IgD-negative memory B cell (primary cell): Measurements from ENCODE around the gene MBIP. TPM values are rescaled to one million over a fixed set of nuclear protein-coding genes. Genes with fewer than 3 reads are reported as not detected.
"Not testable (repeated sequence)": the region's sequence is repeated elsewhere in the genome, so short reads cannot be mapped to it uniquely, and the experiment has no call there.

ENCODE experiments used
- H3K27ac Mint-ChIP-seq, 3 donors: one replicate each; pipeline ENCODE4 v1.8.0; 2020 to 2022; ENCODE audit warnings: mild to moderate bottlenecking in 3 of 3, mixed read lengths in 3 of 3, moderate library complexity in 1 of 3
- H3K27me3 Mint-ChIP-seq: one replicate; pipeline ENCODE4 v1.8.0; 2021; ENCODE audit warnings: mixed read lengths
- H3K36me3 Mint-ChIP-seq: one replicate; pipeline ENCODE4 v1.8.0; 2020; ENCODE audit warnings: mild to moderate bottlenecking, mixed read lengths
- H3K4me1 Mint-ChIP-seq, 3 donors: one replicate each; pipeline ENCODE4 v1.8.0; 2020 to 2022; ENCODE audit warnings: mixed read lengths in 3 of 3, mild to moderate bottlenecking in 1 of 3
- H3K4me3 Mint-ChIP-seq, 4 donors: one replicate each; pipeline ENCODE4 v1.8.0; 2020 to 2022; ENCODE audit warnings: mild to moderate bottlenecking in 4 of 4, mixed read lengths in 4 of 4, moderate library complexity in 3 of 4
- H3K9me3 Mint-ChIP-seq, 3 donors: one replicate each; pipeline ENCODE4 v1.8.0; 2020 to 2021; ENCODE audit warnings: mixed read lengths in 3 of 3, mild to moderate bottlenecking in 1 of 3
- polyA plus RNA-seq: library from polyadenylated mRNA; unstranded; fragments of 300-500 nt; fragmentation: Illumina TruSeq; gene quantifications from one replicate; pipeline ENCODE4 v1.2.3, GENCODE V29; 2021

MBIP gene
- 17.5 TPM for polyA plus RNA-seq

- peaks cover 0 to 3% (median 0%) of the 10 kb centered on the region in 3 donors for H3K9me3 Mint-ChIP-seq
- H3K27me3 Mint-ChIP-seq = peaks cover 9% of the 10 kb centered on the region
- peaks cover 12 to 20% (median 12%) of the 10 kb centered on the region in 3 donors for H3K4me1 Mint-ChIP-seq
- peak within 1 kb of the TSS; percentile 78 to 98 (median 96) for H3K4me3 Mint-ChIP-seq
- H3K36me3 Mint-ChIP-seq = peaks cover 3% of the 10 kb centered on the region
- H3K27ac Mint-ChIP-seq = peak within 1 kb of the TSS; percentile 33 to 96 (median 69)
Observed at GRCh38 chr14:36320200-36320896, at the start of gene MBIP. MBIP (minus strand) TSS chr14:36320637; CDS start chr14:36320588, 49 bp downstream.

DNA sequence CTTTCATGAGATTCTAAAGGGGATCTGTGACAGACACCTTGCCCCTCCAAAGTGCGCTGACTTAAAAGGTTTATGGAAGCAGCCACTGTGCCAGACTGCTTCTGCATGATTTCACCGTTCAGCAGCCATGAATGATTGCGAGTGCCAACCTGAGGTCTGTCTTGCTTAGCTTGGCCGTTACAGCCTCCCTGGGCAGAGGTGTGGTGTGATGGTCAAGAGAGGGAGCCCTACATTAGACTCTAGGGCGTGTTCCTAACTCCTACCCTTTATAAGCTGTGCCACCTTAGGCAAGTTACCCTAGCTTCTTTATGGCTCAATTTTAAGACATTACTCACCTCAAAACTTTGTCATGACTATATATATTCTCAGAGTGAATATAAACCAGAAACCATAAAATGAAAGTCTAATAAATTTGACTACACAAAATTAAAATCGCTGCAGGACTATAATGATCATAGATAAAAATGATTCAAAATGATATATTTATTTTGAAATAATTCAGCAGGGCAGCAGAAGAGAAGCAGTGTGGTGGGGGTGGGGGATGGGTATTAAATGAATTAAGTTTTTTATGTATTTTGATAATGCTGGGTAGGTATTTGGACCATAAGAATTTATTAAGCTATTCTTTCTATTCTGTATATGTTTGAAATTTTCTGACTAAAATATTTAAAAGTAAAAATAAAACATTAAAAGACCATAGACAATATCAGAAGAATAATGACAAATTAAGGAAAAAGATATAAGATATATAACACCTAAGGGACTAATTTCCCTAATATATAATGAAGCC, 47.7 kb upstream of the MBIP start:
- Mint-ChIP-seq H3K4me3 (no peak overlapping the region), H3K36me3 (no peaks in the 10 kb centered on the region), H3K4me1 (no peaks in the 10 kb centered on the region), H3K27ac (no peak overlapping the region), H3K27me3 (no peaks in the 10 kb centered on the region), H3K9me3 (peaks cover 0 to 1% (median 0%) of the 10 kb centered on the region in 3 donors)

GRCh38 chr14:36365766-36366165, 45.3 kb upstream of the MBIP start:
- Mint-ChIP-seq H3K36me3 (no peaks in the 10 kb centered on the region), H3K4me1 (no peaks in the 10 kb centered on the region), H3K9me3 (peaks cover 0 to 1% (median 0%) of the 10 kb centered on the region in 3 donors), H3K27ac (no peak overlapping the region), H3K27me3 (no peaks in the 10 kb centered on the region), H3K4me3 (no peak overlapping the region)

DNA sequence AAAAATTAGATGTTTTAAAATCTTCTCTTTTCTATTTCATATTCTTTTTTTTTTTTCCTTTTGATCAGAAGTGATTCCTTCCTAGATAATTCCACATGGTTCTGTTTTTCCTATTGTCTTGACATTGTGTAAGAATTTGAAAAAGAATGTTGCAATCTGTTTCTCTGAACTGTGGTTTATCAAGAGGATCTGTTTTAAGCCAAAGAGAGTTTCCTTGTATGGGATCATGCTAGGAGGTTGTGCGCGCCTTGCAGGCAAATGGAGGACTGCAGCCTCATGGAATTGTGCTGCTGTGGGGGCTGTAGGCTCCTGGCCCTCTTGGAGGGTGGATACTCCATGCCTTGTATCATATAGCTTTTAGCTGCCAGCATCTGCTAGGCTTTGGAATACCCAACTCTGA, 43.3 kb upstream of the MBIP start:
- no peaks in the 10 kb centered on the region for H3K36me3 Mint-ChIP-seq
- H3K27me3 Mint-ChIP-seq = no peaks in the 10 kb centered on the region
- no peak overlapping the region for H3K27ac Mint-ChIP-seq
- no peak overlapping the region for H3K4me3 Mint-ChIP-seq
- peaks cover 0 to 1% (median 0%) of the 10 kb centered on the region in 3 donors for H3K9me3 Mint-ChIP-seq
- no peaks in the 10 kb centered on the region for H3K4me1 Mint-ChIP-seq

- Mint-ChIP-seq H3K4me3 (no peak overlapping the region), H3K27me3 (no peaks in the 10 kb centered on the region), H3K36me3 (no peaks in the 10 kb centered on the region), H3K9me3 (peaks cover 0 to 5% (median 0%) of the 10 kb centered on the region in 3 donors), H3K27ac (no peak overlapping the region), H3K4me1 (no peaks in the 10 kb centered on the region)
Observed at GRCh38 chr14:36362648-36363047, 42.2 kb upstream of the MBIP start.

DNA sequence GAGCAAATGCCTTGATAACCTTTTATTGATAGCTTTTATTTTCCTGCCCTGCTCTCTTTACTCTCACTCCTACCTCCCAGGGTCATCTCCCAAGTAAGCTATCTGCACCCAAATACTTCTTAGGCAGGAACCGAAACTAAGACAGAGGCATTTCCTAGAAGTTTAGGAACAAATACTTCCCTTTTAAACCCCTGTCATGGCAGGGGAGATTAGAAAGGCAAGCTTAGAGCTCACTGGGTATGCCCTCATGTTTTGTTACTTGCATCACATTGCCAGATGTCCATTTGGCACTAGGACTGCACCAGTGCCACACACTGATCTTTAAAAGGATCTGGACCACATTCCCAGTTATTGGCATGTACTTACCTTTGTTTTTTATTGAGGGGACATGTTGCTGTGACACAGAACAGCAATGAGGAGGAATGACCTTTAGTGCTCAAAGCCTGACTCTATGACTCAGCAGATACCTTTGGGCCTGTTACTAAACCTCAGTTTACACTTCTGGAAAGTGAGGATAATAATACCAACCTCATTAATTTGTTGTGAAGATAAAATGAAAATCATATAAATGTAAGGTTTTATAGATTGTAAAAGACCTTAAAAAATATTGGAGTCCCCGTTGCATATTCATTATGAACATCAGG, 40.9 kb upstream of the MBIP start:
- H3K36me3 Mint-ChIP-seq = peaks cover 2% of the 10 kb centered on the region
- peaks cover 0 to 13% (median 7%) of the 10 kb centered on the region in 3 donors for H3K9me3 Mint-ChIP-seq
- H3K27ac Mint-ChIP-seq = no peak overlapping the region
- H3K4me3 Mint-ChIP-seq = no peak overlapping the region
- H3K27me3 Mint-ChIP-seq = no peaks in the 10 kb centered on the region
- H3K4me1 Mint-ChIP-seq = no peaks in the 10 kb centered on the region

DNA sequence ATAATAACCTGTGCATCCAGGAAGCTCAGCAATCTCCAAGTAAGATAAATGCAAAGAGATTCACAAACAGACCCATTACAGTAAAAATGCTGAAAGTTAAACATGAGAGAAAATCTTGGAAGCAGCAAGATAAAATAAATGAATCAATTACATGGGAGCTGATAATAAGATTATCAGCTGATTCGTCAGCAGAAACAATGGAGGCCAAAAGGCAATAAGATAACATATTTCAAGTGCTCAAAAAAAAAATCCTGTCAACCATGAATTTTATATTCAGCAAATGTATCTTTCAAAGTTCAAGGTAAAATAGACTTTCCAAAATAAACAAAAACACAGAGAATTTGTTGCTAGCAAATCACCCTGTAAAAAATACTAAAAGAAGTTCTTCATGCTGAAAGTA, 36.4 kb upstream of the MBIP start:
- H3K4me1 Mint-ChIP-seq = peaks cover 0 to 1% (median 0%) of the 10 kb centered on the region in 3 donors
- H3K9me3 Mint-ChIP-seq = peaks cover 4 to 21% (median 14%) of the 10 kb centered on the region in 3 donors
- H3K36me3 Mint-ChIP-seq = peaks cover 2% of the 10 kb centered on the region
- H3K27ac Mint-ChIP-seq = no peak overlapping the region
- no peak overlapping the region for H3K4me3 Mint-ChIP-seq
- H3K27me3 Mint-ChIP-seq = peaks cover 2% of the 10 kb centered on the region

- Mint-ChIP-seq H3K27me3 (peaks cover 1% of the 10 kb centered on the region), H3K27ac (no peak overlapping the region), H3K36me3 (no peaks in the 10 kb centered on the region), H3K9me3 (no peaks in the 10 kb centered on the region), H3K4me1 (no peaks in the 10 kb centered on the region), H3K4me3 (no peak overlapping the region)
Observed at GRCh38 chr14:36346052-36346451, 25.6 kb upstream of the MBIP start.

- Mint-ChIP-seq H3K27me3 (no peaks in the 10 kb centered on the region), H3K36me3 (no peaks in the 10 kb centered on the region), H3K4me3 (no peak overlapping the region), H3K4me1 (no peaks in the 10 kb centered on the region), H3K27ac (no peak overlapping the region), H3K9me3 (no peaks in the 10 kb centered on the region)
Observed at GRCh38 chr14:36344211-36344610, 23.8 kb upstream of the MBIP start.

DNA sequence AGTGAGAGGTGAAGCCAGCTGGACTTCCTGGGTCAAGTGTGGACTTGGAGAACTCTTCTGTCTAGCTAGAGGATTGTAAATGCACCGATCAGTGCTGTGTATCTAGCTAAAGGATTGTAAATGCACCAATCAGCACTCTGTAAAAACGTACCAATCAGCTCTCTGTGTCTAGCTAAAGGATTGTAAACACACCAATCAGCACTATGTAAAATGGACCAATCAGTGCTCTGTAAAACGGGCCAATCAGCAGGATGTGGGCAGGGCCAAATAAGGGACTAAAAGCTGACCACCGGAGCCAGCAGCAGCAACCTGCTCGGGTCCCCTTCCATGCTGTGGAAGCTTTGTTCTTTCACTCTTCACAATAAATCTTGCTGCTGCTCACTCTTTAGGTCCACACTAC, 21.4 kb upstream of the MBIP start:
- H3K4me1 Mint-ChIP-seq, H3K27ac Mint-ChIP-seq, H3K36me3 Mint-ChIP-seq, H3K4me3 Mint-ChIP-seq, H3K27me3 Mint-ChIP-seq, H3K9me3 Mint-ChIP-seq: not testable (repeated sequence)

DNA sequence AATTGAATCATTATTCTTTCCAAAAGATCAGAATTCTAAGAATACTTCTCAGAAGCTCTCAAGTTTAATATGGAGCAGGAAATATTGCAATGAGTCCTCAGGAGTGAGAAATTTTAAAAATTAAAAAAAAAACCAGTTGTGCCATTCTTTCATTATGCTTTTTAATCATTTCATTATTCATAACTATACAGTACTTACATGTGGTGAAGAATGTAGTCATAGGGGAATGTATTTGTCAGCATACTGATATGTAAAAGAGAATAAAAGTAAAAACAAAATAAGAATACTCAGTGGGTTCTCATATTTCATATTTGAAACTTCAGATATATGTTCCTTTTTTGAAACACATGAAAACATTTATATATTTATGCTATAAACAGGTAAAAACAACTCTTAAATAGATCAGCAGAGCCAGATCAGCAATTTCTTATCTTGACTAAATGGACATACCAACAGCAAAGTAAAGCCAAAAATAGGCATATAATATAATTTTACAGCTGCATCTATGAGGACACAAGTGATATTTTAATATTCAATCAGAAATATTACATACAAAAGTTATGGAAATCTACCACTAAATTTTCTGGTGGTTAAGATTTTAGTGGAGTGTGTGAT, 19.9 kb upstream of the MBIP start:
- Mint-ChIP-seq H3K9me3 (no peaks in the 10 kb centered on the region), H3K4me1 (no peaks in the 10 kb centered on the region), H3K36me3 (no peaks in the 10 kb centered on the region), H3K4me3 (no peak overlapping the region), H3K27me3 (no peaks in the 10 kb centered on the region), H3K27ac (no peak overlapping the region)

- H3K27me3 Mint-ChIP-seq = peaks cover 2% of the 10 kb centered on the region
- H3K4me1 Mint-ChIP-seq = no peaks in the 10 kb centered on the region
- H3K36me3 Mint-ChIP-seq = no peaks in the 10 kb centered on the region
- no peak overlapping the region for H3K27ac Mint-ChIP-seq
- H3K4me3 Mint-ChIP-seq = no peak overlapping the region
- H3K9me3 Mint-ChIP-seq = no peaks in the 10 kb centered on the region
Observed at GRCh38 chr14:36339816-36340215, 19.4 kb upstream of the MBIP start.

GRCh38 chr14:36333119-36333518, 12.7 kb upstream of the MBIP start:
- H3K4me3 Mint-ChIP-seq = no peak overlapping the region
- no peaks in the 10 kb centered on the region for H3K4me1 Mint-ChIP-seq
- no peak overlapping the region for H3K27ac Mint-ChIP-seq
- H3K9me3 Mint-ChIP-seq = no peaks in the 10 kb centered on the region
- H3K36me3 Mint-ChIP-seq = no peaks in the 10 kb centered on the region
- peaks cover 6% of the 10 kb centered on the region for H3K27me3 Mint-ChIP-seq

- H3K36me3 Mint-ChIP-seq, H3K27me3 Mint-ChIP-seq, H3K27ac Mint-ChIP-seq, H3K4me1 Mint-ChIP-seq, H3K4me3 Mint-ChIP-seq, H3K9me3 Mint-ChIP-seq: not testable (repeated sequence)
Observed at GRCh38 chr14:36327573-36327972, 7.1 kb upstream of the MBIP start.

DNA sequence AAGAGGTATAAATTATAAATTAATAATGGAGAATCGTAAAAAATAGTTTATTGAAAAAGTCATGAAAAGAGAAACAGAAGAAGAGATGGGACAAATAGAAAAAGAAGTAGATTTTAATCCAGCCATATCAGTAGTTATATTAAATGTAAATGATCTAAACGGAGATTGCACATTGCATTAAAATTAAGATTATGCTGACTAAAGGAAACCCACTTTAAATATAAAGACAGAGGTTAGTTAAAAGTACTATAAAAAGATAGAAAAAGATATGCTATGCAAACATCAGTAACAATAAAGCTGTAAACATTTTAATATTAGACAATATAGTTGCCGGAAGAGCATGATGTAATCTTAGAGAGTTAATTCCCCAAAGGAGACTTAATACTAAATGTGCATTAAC, 5.4 kb upstream of the MBIP start:
- Mint-ChIP-seq H3K4me1 (peaks cover 0 to under 1% (median under 1%) of the 10 kb centered on the region in 3 donors), H3K4me3 (no peak overlapping the region), H3K36me3 (no peaks in the 10 kb centered on the region), H3K27ac (no peak overlapping the region), H3K9me3 (peaks cover 0 to 5% (median 2%) of the 10 kb centered on the region in 3 donors), H3K27me3 (peaks cover 5% of the 10 kb centered on the region)
